Ectodermal cell (in vitro differentiated cells): ENCODE data around the gene PAPLN.

Experiments used
- H3K27ac ChIP-seq: 2 replicates; pipeline ENCODE4 v1.7.0; 2013; ENCODE audit warnings: mild to moderate bottlenecking, low read depth, low read length; ENCODE audit not compliant: insufficient read depth, poor library complexity, severe bottlenecking
- H3K27me3 ChIP-seq: 2 replicates; pipeline ENCODE4 v1.7.0; 2013; ENCODE audit warnings: mild to moderate bottlenecking, low read length; ENCODE audit not compliant: insufficient read depth, control insufficient read depth, poor library complexity, severe bottlenecking
- H3K36me3 ChIP-seq: one replicate; pipeline ENCODE4 v1.7.0; 2013; ENCODE audit warnings: low read length; ENCODE audit not compliant: control insufficient read depth, insufficient read depth
- H3K4me1 ChIP-seq: one replicate; pipeline ENCODE4 v1.7.0; 2013; ENCODE audit warnings: low read length; ENCODE audit not compliant: control insufficient read depth, insufficient read depth
- H3K4me3 ChIP-seq: 2 replicates; pipeline ENCODE4 v1.7.0; 2013; ENCODE audit warnings: low read depth, low read length, control low read depth; ENCODE audit not compliant: insufficient read depth
- H3K9me3 ChIP-seq: 2 replicates; pipeline ENCODE4 v1.7.0; 2013; ENCODE audit warnings: mild to moderate bottlenecking, low read length, moderate library complexity; ENCODE audit not compliant: control insufficient read depth
- WGBS, 2 experiments: methylation state at CpG; one replicate each; pipeline ENCODE4 v1.1.7; 2013; ENCODE audit warnings: missing lambda C conversion rate in 2 of 2; 5-methylcytosine and 5-hydroxymethylcytosine counted together

PAPLN gene

DNA sequence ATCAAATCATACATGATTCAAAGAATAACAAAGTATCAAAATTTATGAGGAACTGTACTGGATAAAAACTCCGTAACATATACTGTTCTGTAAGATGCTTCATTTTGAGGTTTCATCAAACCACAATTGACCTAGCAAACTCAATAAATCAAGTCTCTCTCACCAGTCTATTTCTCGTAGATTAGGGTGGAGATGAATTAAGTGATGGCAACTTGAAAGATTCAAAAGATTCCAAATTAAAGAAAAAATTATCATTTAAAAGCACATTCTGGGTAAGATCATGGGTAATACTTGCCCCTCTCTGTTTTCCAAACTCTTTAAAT, 74.4 kb downstream of the PAPLN start:
- Histone ChIP-seq H3K4me1 (no peaks in the 10 kb centered on the region), H3K27me3 (no peaks in the 10 kb centered on the region), H3K4me3 (no peak overlapping the region), H3K36me3 (no peaks in the 10 kb centered on the region), H3K9me3 (no peaks in the 10 kb centered on the region), H3K27ac (no peak overlapping the region)
- WGBS, 2 experiments: 100% methylated on average over 1 of the region's 2 CpGs

- Histone ChIP-seq H3K36me3 (no peaks in the 10 kb centered on the region), H3K27me3 (no peaks in the 10 kb centered on the region), H3K4me1 (no peaks in the 10 kb centered on the region), H3K27ac (no peak overlapping the region), H3K4me3 (no peak overlapping the region), H3K9me3 (no peaks in the 10 kb centered on the region)
- 94 to 98% methylated on average over 1 to 3 of the region's 3 CpGs for WGBS, 2 experiments
Measured at GRCh38 chr14:73312687-73313086, 75.4 kb downstream of the PAPLN start.

DNA sequence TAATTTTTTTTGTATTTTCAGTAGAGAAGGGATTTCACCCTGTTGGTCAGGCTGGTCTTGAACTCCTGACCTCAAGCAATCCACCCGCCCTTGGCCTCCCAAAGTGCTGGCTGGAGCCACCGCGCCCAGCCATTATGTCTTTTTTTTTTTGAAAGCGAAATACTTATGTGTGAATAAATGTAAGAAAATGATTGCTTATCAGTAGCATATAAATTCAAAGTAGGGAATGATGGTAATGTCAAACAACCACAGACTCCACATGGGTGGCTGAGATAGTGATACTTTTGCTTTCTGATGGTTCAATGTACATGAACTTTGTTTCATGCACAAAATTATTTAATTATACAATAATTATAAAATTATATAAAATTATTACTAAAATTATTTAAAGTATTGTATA, 75.8 kb downstream of the PAPLN start:
- Histone ChIP-seq H3K36me3 (no peaks in the 10 kb centered on the region), H3K4me1 (no peaks in the 10 kb centered on the region), H3K9me3 (no peaks in the 10 kb centered on the region), H3K27ac (no peak overlapping the region), H3K27me3 (no peaks in the 10 kb centered on the region), H3K4me3 (no peak overlapping the region)
- WGBS, 2 experiments: 93 to 100% methylated on average over 4 of the region's 4 CpGs

- Histone ChIP-seq H3K27me3 (no peaks in the 10 kb centered on the region), H3K9me3 (no peaks in the 10 kb centered on the region), H3K27ac (no peak overlapping the region), H3K36me3 (no peaks in the 10 kb centered on the region), H3K4me3 (no peak overlapping the region), H3K4me1 (peaks cover 6% of the 10 kb centered on the region)
- 49 to 51% methylated on average over 3 of the region's 3 CpGs for WGBS, 2 experiments
Measured at GRCh38 chr14:73323896-73324399, 86.6 kb downstream of the PAPLN start.
